HepG2 (cell line): ENCODE measurements around the gene ASPM. TPM values are rescaled to one million over a fixed set of nuclear protein-coding genes. Genes with fewer than 3 reads are reported as not detected.
"Not testable (repeated sequence)": the region's sequence is repeated elsewhere in the genome, so short reads cannot be mapped to it uniquely, and the experiment has no call there.

ENCODE experiments used
- ATAC-seq: fragments of 200-7000 bp; cut with Tn5 transposase; 3 replicates; pipeline ENCODE4 v1.9.1; 2020; ENCODE audit warnings: mild to moderate bottlenecking, moderate library complexity
- BruUV-seq: library from RNA; stranded (reverse); fragments of 400-500 nt; replicated peaks from 2 replicates; lab custom pipeline; 2021; lab: Mats Ljungman, UMichigan
- CTCF ChIA-PET: fragments of 300-600 bp; formaldehyde crosslinking; extraction: SDS; loops from one replicate; lab custom pipeline; 2021; ENCODE audit warnings: low total read pairs, inconsistent platforms, low intra/inter-chr PET ratio; lab: Yijun Ruan, JAX
- POLR2A ChIA-PET: fragments of 350-600 bp; sonication (Branson Sonifier 250); formaldehyde crosslinking; loops from one replicate; lab custom pipeline; 2020; ENCODE audit warnings: antibody characterized with exemption, inconsistent platforms; lab: Yijun Ruan, JAX
- DNase-seq: peaks from one replicate; pipeline ENCODE4 v3.0.0-alpha.2; 2015; ENCODE audit warnings: low spot score
- FAIRE-seq: peaks from 3 replicates; lab custom pipeline; 2011; peaks lifted over from hg19 to GRCh38; lab: Jason Lieb, UNC
- H2AFZ ChIP-seq: one replicate; pipeline ENCODE4 v1.6.1; 2011; ENCODE audit warnings: low read length, inconsistent platforms
- H3K27ac ChIP-seq: fragments of 300-600 bp; 3 replicates; pipeline ENCODE4 v1.8.0; 2011; ENCODE audit warnings: mixed run types, mild to moderate bottlenecking, mixed read lengths, low read length, inconsistent platforms; ENCODE audit not compliant: insufficient read depth; ENCODE audit errors: extremely low read length
- H3K27me3 ChIP-seq, 2 experiments: fragments of 200-600 bp in 1 of 2; 2 replicates in 1 of 2; 3 replicates in 1 of 2; pipeline versions ENCODE4 v1.6.0 to v1.8.0; 2011; ENCODE audit warnings: low read length in 2 of 2, mild to moderate bottlenecking in 2 of 2, moderate library complexity in 2 of 2, inconsistent platforms in 1 of 2; ENCODE audit not compliant: insufficient read depth in 2 of 2, control insufficient read depth in 1 of 2
- H3K36me3 ChIP-seq, 2 experiments: fragments of 200-600 bp in 1 of 2; replicated peaks in 1 of 2; 2 replicates in 1 of 2; 3 replicates in 1 of 2; pipeline versions ENCODE4 v1.5.1 to v1.8.0; 2011; ENCODE audit warnings: low read length in 2 of 2, inconsistent platforms in 1 of 2; ENCODE audit not compliant: insufficient read depth in 2 of 2, control insufficient read depth in 1 of 2
- H3K4me1 ChIP-seq: 2 replicates; pipeline ENCODE4 v1.5.1; 2012; ENCODE audit warnings: low read length, inconsistent platforms; ENCODE audit not compliant: insufficient read depth
- H3K4me2 ChIP-seq: 2 replicates; pipeline ENCODE4 v1.6.0; 2011; ENCODE audit warnings: low read depth, low read length, inconsistent platforms
- H3K4me3 ChIP-seq, 3 experiments: fragments of 200-600 bp in 1 of 3; sonication (generic), shearing (Covaris generic) in 1 of 3; replicated peaks in 1 of 3; 2 replicates each; pipeline ENCODE4 v1.5.1; 2011 to 2016; ENCODE audit warnings: low read length in 3 of 3, inconsistent platforms in 2 of 3, low read depth in 2 of 3, mild to moderate bottlenecking in 2 of 3, control low read depth in 1 of 3, mixed read lengths in 1 of 3; ENCODE audit not compliant: insufficient read depth in 1 of 3
- H3K79me2 ChIP-seq: one replicate; pipeline ENCODE4 v1.6.1; 2011; ENCODE audit warnings: low read length, inconsistent platforms; ENCODE audit not compliant: insufficient read depth
- H3K9ac ChIP-seq: 2 replicates; pipeline ENCODE4 v1.6.0; 2011; ENCODE audit warnings: mild to moderate bottlenecking, low read depth, low read length, inconsistent platforms; ENCODE audit not compliant: insufficient read depth
- H3K9me3 ChIP-seq: 2 replicates; pipeline ENCODE4 v1.5.1; 2012; ENCODE audit warnings: mild to moderate bottlenecking, low read length
- H4K20me1 ChIP-seq: 2 replicates; pipeline ENCODE4 v1.6.0; 2011; ENCODE audit warnings: inconsistent platforms, mild to moderate bottlenecking, low read length, moderate library complexity; ENCODE audit not compliant: insufficient read depth
- WGBS: methylation state at CpG from one replicate; pipeline ENCODE4 v1.1.6; 2017; ENCODE audit warnings: low lambda C conversion rate; 5-methylcytosine and 5-hydroxymethylcytosine counted together
- in situ Hi-C: cut with HindIII; loops from 2 replicates; pipeline ENCODE4 v1.10.0; 2017; ENCODE audit warnings: low pct_unique_long_range_greater_than_20kb; ENCODE audit not compliant: extremely low pct_ligation_motif_present
- intact Hi-C: fragments of 100-400 bp; cut with micrococcal nuclease; formaldehyde crosslinking; loops from one replicate; pipeline ENCODE4 v1.10.0; 2022; ENCODE audit not compliant: unreplicated experiment
- polyA plus RNA-seq, 8 experiments: library from polyadenylated mRNA; depleted of rRNA in 3 of 8; stranded (reverse) in 7 of 8; unstranded in 1 of 8; fragments of >200 nt; fragmentation: Illumina TruSeq in 4 of 8; extraction: Trizol in 4 of 8; gene quantifications; 2 replicates each; pipeline versions ENCODE4 v1.2.1 to v1.2.3, GENCODE V29; 2011 to 2016; ENCODE audit warnings: low read depth in 4 of 8, missing spikeins in 1 of 8, mixed read lengths in 1 of 8; ENCODE audit not compliant: insufficient read depth in 1 of 8
- total RNA-seq, 5 experiments: library from RNA; depleted of rRNA; stranded (reverse); fragments of >200 nt; fragmentation: Illumina TruSeq; extraction: Trizol; gene quantifications; 2 replicates each; pipeline ENCODE4 v1.2.3, GENCODE V29; 2016; ENCODE audit warnings: low read depth in 1 of 5

The ASPM gene
- total and polyA plus RNA-seq, 2 of the 13 experiments (the other 11 are each of a cell fraction or from before 2014, with no cell fraction given) = 7.7 to 29.1 TPM

- DNase-seq, H3K4me2 ChIP-seq, H3K4me3 ChIP-seq, H2AFZ ChIP-seq, in situ Hi-C loops, H3K4me1 ChIP-seq, POLR2A ChIA-PET, H3K9ac ChIP-seq, intact Hi-C loops, H3K79me2 ChIP-seq, H4K20me1 ChIP-seq, BruUV-seq, H3K27ac ChIP-seq, H3K27me3 ChIP-seq, H3K9me3 ChIP-seq, CTCF ChIA-PET, H3K36me3 ChIP-seq, FAIRE-seq, ATAC-seq: not testable (repeated sequence)
- 34% methylated on average over 6 of the region's 6 CpGs for WGBS
Measured at GRCh38 chr1:197034631-197035339, 111.7 kb downstream of the ASPM start.

Other genes starting within 250 kb of the ASPM start
- not detected in 2 replicates for gene CFHR2, start 202.9 kb downstream of the ASPM start, total RNA-seq (2016; rRNA removed; fragmentation: Illumina TruSeq; extraction: Trizol)
- gene CFHR2, start 202.9 kb downstream of the ASPM start, polyA plus RNA-seq (2011; rRNA removed) = 0.08 TPM in 1 of 2 replicates, not detected in the other
- not detected in 2 replicates for gene CFHR5, start 169.1 kb downstream of the ASPM start, total RNA-seq (2016; rRNA removed; fragmentation: Illumina TruSeq; extraction: Trizol)
- gene CFHR5, start 169.1 kb downstream of the ASPM start, polyA plus RNA-seq (2011; rRNA removed) = not detected in 2 replicates
- gene F13B, start 79.4 kb downstream of the ASPM start, total RNA-seq (2016; rRNA removed; fragmentation: Illumina TruSeq; extraction: Trizol) = 1.9 and 2.7 TPM in 2 replicates
- gene F13B, start 79.4 kb downstream of the ASPM start, polyA plus RNA-seq (2011; rRNA removed) = 0.41 and 1.1 TPM in 2 replicates
- 6.3 and 10.7 TPM in 2 replicates for gene ZBTB41, start 54.6 kb upstream of the ASPM start, total RNA-seq (2016; rRNA removed; fragmentation: Illumina TruSeq; extraction: Trizol)
- 1.2 and 1.6 TPM in 2 replicates for gene ZBTB41, start 54.6 kb upstream of the ASPM start, polyA plus RNA-seq (2011; rRNA removed)
- gene CRB1, start 121.6 kb upstream of the ASPM start, total RNA-seq (2016; rRNA removed; fragmentation: Illumina TruSeq; extraction: Trizol) = not detected in 2 replicates
- 0.01 TPM in 1 of 2 replicates, not detected in the other for gene CRB1, start 121.6 kb upstream of the ASPM start, polyA plus RNA-seq (2011; rRNA removed)